SK-MEL-5 (cell line): ENCODE results near the gene ALDH1L2. TPM values are rescaled to one million over a fixed set of nuclear protein-coding genes. Genes with fewer than 3 reads are reported as not detected.
"Not testable (repeated sequence)": the region's sequence is repeated elsewhere in the genome, so short reads cannot be mapped to it uniquely, and the experiment has no call there.

Experiments used
- DNase-seq: peaks from one replicate; pipeline ENCODE4 v3.0.0-alpha.2; 2016; ENCODE audit warnings: low read depth, low spot score
- in situ Hi-C: cut with HindIII; loops from 2 replicates; pipeline ENCODE4 v1.10.0; 2016; ENCODE audit warnings: low sequenced_read_pairs, high pct_unique_total_duplicates, low pct_unique_long_range_greater_than_20kb
- polyA plus RNA-seq, 2 experiments: library from polyadenylated mRNA; depleted of rRNA; stranded (reverse); fragments of >200 nt; gene quantifications; 2 replicates each; pipeline ENCODE4 v1.2.3, GENCODE V29; 2015
- total RNA-seq: library from RNA; depleted of rRNA; stranded (reverse); fragments of >200 nt; shearing (Covaris generic); gene quantifications from 2 replicates; pipeline ENCODE4 v1.2.3, GENCODE V29; 2014; rRNA removed

ALDH1L2 gene
- total RNA-seq = 4.2 and 4.4 TPM in 2 replicates
- 17.1 and 22.3 TPM in 2 replicates for polyA plus RNA-seq (2015; cell fraction: cytosol; rRNA removed)
- 47.5 and 54.4 TPM in 2 replicates for polyA plus RNA-seq (2015; cell fraction: nucleus; rRNA removed)

GRCh38 chr12:105084251-105085250 lies at the start of gene ALDH1L2:
ALDH1L2 (minus strand) TSS chr12:105084458; CDS start chr12:105084436, 22 bp downstream.
- in situ Hi-C loops = no loop called here
- peak; percentile 62 for DNase-seq

GRCh38 chr12:105120551-105120950 lies 36.3 kb upstream of the ALDH1L2 start:
- in situ Hi-C loops = no loop called here
- DNase-seq = no peak

- in situ Hi-C loops = no loop called here
- no peak for DNase-seq
Measured at GRCh38 chr12:105116969-105117368, 32.7 kb upstream of the ALDH1L2 start.

GRCh38 chr12:105113094-105113493 lies 28.8 kb upstream of the ALDH1L2 start:
- DNase-seq = no peak

GRCh38 chr12:105110851-105111250 lies 26.6 kb upstream of the ALDH1L2 start:
- no peak for DNase-seq
- in situ Hi-C loops = no loop called here

More at GRCh38 chr12:105113094-105113493, 28.8 kb upstream of the ALDH1L2 start:
- in situ Hi-C loops = no loop called here

- DNase-seq = no peak
- in situ Hi-C loops = no loop called here
Measured at GRCh38 chr12:105109465-105110212, 25.4 kb upstream of the ALDH1L2 start.

GRCh38 chr12:105107494-105108371 lies 23.5 kb upstream of the ALDH1L2 start, which contains the start of gene WASHC4:
WASHC4 (plus strand) TSS chr12:105107731; CDS start chr12:105107801, 70 bp downstream.
- in situ Hi-C loops = no loop called here
- DNase-seq = peak; percentile 93

- peak; percentile 68 for DNase-seq
- in situ Hi-C loops = no loop called here
Measured at GRCh38 chr12:105107171-105107493, 22.9 kb upstream of the ALDH1L2 start.

GRCh38 chr12:105106621-105107020 lies 22.4 kb upstream of the ALDH1L2 start:
- DNase-seq = no peak
- in situ Hi-C loops = no loop called here

- in situ Hi-C loops = no loop called here
- no peak for DNase-seq
Measured at GRCh38 chr12:105104762-105105161, 20.5 kb upstream of the ALDH1L2 start.

GRCh38 chr12:105102673-105103072 lies 18.4 kb upstream of the ALDH1L2 start:
- DNase-seq = no peak
- in situ Hi-C loops = no loop called here

- DNase-seq = peak; percentile 34
- in situ Hi-C loops = no loop called here
Measured at GRCh38 chr12:105100998-105101397, 16.7 kb upstream of the ALDH1L2 start.

GRCh38 chr12:105100207-105100985 lies 16.1 kb upstream of the ALDH1L2 start:
- peak; percentile 54 for DNase-seq
- in situ Hi-C loops = no loop called here

- no peak for DNase-seq
- in situ Hi-C loops = no loop called here
Measured at GRCh38 chr12:105099356-105099755, 15.1 kb upstream of the ALDH1L2 start.

GRCh38 chr12:105095338-105095737 lies 11.1 kb upstream of the ALDH1L2 start:
- DNase-seq, in situ Hi-C loops: not testable (repeated sequence)

GRCh38 chr12:105092336-105092735 lies 8.1 kb upstream of the ALDH1L2 start:
- in situ Hi-C loops = no loop called here
- DNase-seq = no peak
